ENCODE measurements around the gene BEND5.
A peak's percentile ranks its signal among the peaks of the same experiment; 100 is the strongest.

Gene BEND5

DNA sequence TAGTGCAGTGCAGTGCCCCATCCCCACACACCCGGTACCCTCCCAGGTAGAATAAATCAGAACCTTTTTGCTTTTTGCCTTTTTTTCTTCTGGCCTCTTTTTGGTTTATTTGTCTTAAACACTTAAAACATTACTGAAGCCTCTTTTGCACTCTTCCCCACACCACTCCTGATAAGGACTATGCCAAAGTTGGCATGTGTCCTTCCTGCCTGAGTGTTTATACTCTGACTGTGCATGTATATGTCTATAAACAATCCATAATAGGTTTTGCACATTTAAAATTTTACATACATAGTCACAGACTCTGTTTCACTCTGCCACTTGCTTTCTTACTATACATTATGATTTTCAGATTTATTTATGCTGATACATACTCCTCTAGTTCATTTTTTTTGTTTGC is 59.6 kb downstream of the BEND5 start:
- no peak for DNase-seq

DNA sequence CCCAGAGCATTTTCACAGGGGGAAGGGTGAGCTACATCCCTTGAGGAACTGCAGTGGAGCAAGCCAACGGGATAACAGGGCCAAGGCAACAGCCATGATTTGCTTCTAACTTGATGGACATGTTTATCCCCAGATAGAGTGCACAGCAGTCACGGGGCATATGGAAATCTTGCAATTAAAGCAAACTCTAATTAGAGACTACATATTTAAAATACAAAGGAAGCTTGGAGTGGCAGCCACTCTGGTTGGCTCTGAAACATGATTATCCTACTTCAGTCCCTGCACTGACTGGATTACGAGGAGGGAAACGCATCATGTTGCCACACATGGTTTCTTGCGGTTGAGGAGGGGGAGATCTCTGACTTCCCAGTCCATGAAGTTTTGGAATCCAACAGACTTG is 60.8 kb downstream of the BEND5 start:
- no peak for DNase-seq

DNA sequence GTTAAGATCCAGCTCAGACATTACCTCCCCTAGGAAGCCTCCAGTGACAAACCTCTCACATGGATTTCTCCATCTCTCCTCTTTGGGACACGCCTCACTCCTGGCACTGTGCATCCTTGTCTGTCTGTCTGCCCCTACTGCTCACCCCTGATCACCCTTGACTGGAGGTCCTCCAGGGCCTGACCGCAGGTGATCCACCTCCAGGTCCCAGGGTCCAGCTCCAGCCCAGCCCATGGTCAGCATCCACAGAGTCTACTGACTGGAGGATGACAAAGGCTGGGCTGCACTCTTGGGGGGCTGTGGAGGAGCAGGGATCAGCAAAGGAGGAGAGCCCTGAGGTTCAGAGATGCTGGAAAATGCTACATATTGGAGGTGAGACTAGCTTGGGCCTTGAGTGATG is 65.8 kb downstream of the BEND5 start:
- DNase-seq, result no peak

DNA sequence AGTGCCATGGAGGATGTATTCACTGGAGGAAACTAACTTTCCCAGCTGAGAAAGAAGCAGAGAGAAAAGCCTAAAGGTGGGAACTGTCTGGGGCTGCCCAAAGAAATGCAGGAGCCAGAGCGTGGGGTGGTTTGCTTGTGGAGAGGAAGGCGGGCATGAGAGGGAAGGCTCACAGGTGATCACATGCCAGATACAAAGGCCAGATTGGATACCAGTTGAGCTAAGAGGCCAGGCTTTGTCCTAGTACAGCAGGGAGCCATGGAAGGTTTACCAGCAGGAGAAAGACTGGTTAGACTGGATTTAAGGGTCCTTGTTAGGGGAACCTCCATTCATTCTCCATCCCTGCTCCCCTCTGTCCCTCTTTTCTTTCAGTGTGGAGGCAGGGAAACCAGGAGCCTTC is 66.4 kb downstream of the BEND5 start:
- DNase-seq, result no peak

DNA sequence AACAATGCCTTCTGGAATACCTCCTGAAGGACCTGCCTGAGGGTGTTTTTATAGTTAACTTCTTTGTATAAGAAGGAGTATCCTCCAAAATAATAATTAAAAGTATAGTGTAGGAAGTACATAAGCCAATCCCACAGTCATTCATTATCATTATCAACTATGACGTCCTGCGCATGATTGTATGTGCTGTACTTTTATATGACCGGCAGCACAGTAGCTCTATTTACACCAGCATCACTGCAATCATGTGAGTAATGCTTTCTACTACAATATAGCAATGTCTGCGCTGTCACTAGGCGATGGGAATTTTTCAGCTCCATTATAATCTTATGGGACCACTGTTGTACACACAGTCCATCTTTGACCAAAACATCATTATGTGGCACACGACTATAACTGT is 72.0 kb downstream of the BEND5 start:
- DNase-seq, result no peak

DNA sequence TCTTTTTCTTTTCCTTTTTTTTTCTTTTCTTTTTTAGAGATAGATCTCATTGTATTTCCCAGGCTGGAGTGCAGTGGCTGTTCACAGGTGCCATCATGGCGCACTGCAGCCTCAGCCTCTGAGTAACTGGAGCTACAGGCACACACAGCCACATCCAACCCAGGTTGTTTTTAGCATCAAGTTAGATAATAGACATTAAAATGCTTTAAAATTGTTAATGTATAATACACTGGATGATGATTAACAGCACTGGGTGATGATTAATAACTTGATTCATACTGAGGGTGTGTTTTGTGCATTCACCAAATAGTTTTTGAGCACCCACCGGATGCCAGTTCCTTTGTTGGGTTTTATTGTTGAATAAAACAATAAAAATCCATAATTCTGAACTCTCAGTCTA is 75.2 kb downstream of the BEND5 start:
- DNase-seq, result no peak

DNA sequence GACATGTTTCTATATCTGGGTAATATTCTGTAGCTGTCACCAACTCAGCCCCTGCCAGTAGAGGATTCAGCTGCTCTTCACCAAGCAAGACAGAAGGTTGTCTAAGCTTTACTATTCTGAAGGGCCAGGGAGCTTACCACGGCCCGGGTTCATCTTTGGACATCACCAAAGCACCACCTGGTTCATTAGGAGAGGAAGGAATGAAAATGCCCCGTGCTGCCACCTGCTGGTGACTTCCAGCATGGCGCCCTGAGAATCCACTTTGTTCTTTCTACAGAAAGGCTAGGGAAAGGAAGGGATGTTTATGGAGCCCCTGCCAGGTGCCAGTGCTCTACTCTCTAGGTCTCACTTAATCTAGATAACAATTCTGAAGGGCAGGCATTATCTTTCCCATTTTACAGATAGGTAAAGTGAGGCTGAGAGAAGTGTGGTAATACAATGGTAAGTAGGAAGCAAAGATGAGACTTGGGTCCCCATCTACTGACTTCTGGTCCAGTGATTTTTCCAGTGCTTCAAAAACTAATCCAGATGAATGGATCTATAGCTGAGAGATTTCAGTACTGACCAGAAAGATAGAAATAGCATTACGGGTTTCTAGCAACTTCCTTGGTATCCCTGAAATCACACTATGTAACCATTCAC is 79.5 kb downstream of the BEND5 start:
- peak; percentile 14 for DNase-seq

DNA sequence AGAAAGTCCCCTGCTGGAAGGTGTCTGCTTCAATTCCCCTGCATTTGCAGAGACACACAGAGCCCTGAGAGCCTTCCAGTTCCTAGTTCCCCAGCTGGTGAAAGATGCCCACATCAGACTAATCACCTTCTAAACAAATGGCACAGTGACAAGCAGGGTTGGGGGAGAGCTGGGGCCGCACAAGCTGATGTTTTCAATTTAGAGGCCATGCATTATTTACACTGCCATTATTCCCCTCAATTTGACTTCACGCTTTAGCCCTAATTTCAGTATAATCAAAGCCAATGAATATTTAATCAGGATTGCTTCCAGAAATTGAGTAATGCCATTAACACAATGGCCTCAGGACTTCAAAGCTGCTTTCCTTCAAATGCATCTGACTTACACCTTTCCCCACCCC is 81.5 kb downstream of the BEND5 start:
- DNase-seq, result no peak

DNA sequence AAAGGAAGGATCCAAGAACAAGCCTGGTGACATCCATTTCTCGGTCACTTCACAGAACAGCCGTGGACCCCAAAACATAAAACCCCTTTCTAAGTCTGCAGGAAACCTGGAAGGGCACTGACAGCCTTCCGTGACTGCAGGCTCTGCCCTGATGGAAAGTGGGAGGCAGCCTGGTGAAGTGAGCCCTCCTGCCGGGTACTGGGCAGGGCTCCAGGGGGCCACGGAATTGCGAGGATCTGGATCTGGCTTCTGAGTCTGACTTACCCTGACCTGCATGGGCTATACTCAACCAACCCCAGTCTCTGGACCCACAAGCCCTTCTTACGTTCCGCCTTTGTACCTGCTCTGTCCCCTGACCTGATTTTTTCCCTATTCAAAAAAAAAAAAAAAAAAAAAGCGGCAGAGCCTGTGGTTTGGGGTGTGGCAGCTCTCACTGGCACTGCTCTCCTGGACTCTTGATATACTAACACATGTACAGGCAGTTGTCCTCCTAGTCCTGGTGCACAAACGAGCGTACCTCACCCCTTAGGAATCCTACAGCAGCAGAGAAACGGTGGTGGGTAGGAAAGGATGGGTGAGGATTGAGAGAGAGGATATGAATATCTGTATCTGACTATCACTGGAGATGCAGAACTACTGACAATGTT is 82.9 kb downstream of the BEND5 start:
- no peak for DNase-seq

DNA sequence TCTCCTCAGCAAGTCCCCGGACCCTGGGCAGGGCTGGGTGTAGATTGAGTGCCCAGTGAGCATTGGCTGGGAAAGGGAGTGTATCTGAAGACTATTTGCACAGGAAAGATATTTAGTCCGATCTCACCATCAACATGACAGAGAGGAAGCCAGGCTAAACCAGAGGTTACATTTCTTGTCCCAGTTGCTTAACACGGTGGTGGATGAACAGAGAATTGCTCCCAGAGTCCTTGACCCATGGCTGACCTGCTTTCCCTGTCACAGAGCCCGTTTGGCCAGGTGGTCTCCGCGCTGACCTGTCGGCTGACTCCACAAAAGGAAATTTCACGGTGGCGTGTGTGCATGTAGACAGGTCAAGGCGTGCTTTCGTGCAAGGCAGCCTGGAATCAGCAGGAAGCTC is 83.5 kb downstream of the BEND5 start:
- no peak for DNase-seq

DNA sequence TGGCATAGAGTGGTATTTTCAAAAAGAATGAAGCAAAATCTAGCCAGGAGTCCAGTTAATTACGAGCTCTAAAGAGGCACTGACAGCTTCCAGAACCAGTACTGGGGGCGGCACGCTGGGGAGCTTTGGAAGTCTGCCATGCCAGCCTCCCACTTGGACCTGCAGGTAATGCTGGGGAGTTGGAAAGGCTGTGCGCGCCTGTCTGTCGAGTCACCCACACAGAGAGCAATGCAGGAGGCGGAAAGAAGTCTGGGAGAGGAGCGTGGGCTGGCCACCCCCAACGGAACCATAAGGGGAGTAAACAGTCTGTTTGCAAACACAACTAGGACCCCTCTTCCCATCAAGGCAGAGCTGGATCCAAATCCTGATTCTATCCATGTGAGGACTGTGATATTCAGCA is 84.5 kb downstream of the BEND5 start:
- no peak for DNase-seq

DNA sequence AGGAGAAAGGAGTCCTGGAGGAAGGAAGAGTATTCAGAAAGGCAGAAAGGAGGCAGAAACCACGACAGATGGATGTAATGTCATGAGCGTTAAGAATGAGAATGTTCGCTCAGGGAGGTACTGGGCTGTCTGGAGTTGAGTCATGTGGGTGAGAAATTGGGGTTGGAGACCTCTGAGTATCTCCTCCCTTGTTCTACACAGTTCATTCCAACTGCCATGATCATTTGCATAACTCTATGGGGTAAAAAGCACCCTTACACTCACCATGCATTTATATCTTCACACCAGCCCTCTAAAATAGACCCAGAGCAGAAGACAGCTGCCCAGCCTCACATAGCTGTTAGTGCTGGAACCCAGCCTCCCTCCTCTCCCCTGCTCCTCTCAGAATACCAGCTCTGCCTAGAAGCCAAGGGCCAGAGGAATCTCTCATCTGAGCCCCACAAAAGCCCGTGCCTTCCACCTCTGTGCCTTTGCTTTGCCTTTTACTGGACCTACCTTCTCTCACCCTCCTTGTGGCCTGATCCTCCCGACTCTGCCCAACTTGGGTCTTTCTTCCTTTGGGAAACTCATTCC is 85.2 kb downstream of the BEND5 start:
- DNase-seq, result no peak

DNA sequence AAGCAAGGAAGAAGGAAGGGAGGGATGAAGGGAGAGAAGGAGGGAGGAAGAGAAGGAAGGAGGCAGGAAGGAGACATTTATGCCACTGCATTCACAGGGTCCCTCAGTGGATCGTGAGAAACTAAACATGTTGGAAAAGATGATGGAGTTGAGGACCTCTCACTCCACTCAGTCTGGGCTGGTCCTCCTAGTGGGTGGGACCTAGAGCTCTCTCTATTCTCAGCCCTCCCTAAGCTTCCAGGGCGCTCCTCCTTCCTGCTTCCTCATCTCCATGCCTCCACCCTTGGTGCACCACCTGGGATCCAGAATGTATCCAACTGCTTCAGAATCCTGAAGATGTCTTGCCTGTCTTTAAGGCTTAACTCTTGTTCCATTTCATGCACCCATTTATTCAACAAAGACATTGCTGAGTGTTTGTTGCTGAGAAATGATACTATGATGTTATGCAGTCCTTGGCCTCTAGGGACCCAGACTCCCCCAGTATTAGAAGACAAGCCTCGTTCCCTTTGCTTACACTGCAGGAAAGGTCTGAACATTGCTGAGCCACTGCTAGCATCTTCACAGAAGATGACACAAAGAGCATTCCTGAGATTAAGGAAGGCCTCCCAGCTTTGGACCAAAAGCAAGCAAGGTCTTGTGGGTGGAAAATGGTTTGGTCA is 88.5 kb downstream of the BEND5 start:
- no peak for DNase-seq

DNA sequence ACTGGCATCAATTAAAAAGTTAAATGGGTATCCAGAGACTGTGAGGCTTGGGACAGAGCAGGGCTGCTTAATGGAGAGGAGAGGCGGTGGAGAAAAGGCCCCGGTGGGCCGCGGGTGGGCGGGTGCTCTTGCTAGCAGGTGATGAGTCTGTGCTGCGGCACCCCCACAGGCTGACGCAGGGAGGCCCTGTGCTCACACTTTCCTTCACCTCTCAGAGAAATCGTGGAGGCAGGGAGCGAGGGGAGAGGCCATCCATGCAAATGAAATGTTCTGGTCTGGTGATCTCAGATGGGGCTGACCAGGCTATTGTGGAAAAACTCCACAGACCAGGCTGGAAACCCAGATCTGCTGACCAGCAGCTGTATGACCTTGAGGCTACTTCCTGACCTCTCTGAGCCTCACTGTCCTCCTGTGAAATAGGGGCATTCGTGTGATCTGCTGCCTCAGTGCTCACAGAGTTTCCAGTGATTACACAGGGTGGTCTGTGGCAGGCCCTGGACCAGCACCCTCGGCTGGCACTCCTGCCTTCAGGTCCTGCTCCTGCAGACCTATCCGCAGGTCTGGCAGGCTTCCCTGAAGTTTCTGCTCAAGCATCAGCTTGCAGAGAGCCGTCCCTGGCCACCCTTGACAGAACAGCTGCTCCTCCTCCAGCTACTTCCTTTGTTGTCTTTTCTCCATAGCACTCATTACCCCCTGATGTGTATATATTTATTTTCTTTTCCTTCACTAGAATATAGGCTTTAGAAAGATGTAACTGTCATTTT is 89.2 kb downstream of the BEND5 start:
- no peak for DNase-seq

DNA sequence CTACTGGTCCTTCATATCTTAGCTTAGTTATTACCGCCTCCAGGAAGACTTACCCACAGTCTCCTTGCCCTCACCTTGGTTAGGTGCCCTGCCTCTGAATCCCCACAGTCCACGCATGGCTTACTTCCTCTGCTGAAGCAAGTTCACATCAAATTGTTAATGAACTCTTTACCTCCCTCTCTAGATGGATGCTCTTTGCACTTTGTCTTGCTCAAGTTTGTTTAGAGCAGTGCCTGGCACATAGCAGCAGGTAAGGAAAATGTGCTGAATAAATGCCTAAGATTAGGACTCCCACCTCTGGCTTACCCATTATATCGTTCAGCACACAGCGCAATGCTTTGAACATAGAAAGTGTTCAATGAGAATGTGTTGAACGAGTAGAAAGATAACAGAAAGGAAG is 90.5 kb downstream of the BEND5 start:
- no peak for DNase-seq

DNA sequence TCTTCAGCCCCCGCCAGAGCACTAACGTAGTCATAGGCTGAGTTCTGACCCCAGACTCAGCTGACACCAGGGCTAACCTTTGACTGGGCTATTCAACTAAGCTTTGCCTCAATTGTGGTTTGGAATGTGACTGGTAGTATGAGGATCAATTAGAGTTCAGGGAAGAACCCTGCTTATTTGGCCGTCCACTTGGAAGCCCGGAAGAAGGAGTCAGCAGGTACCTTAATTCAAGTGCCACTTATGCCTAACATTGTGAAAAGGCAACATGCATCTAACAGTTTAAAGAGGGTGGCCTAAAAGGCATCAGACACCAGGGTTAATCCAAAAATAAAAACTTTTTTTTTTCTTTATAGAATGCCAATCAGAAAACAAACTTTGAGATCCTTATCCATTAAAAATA is 92.3 kb downstream of the BEND5 start:
- no peak for DNase-seq

DNA sequence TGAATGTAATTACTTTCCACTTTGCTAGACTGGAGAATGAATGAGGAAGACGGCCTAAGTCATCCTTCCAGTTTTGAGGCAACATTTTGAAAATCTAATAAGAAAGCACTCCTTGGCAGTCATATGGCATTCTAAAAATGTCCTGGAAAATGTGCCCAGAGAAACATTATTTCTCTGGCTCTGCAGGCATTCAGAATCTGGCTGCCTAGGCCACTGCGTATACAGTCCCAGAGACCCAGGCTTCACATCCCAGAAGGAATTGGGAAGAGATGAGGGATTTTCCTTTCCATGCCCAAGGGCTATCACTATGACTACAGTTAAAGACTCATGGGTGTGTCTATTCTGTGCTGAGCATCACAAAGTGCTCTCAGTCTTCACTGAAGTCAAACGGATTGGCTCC is 92.9 kb downstream of the BEND5 start:
- DNase-seq, result no peak

DNA sequence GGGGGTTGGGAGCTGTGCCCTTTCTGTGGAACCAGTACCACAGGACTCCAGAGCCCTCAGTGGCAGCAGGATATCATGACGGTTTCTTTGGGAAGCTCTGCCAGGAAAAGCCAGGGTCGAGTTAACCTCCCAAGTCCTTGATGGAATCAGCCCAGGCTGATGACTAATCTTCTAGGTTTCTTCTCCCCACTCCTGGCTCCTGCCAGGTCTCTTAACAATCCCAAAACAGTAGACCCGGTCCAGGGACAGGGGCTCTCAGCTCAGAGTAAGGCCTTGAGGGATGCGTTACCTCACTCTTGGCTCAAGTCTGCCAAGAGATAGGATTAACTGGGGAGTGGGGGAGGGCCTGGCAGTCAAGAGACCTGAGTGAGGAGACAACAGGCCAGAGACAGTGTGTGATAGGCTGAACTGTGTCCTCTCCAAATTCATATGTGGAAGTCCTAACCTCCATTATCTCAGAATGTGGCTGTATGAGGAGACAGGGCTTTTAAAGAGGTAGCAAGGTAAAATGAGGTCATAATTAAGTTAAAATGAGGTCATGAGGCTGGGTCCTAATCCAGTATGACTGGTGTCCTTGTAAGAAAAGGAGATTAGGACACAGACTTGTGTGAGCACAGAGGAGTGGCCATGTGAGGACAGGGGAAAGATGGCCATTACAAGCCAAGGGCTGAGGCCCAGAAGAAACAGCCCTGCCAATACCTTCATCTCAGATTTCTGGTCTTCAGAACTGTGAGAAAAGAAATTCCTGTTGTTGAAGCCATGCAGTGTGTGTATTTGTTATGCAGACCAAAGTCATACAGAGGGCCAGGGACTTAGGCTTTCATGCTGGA is 95.0 kb downstream of the BEND5 start:
- no peak for DNase-seq

DNA sequence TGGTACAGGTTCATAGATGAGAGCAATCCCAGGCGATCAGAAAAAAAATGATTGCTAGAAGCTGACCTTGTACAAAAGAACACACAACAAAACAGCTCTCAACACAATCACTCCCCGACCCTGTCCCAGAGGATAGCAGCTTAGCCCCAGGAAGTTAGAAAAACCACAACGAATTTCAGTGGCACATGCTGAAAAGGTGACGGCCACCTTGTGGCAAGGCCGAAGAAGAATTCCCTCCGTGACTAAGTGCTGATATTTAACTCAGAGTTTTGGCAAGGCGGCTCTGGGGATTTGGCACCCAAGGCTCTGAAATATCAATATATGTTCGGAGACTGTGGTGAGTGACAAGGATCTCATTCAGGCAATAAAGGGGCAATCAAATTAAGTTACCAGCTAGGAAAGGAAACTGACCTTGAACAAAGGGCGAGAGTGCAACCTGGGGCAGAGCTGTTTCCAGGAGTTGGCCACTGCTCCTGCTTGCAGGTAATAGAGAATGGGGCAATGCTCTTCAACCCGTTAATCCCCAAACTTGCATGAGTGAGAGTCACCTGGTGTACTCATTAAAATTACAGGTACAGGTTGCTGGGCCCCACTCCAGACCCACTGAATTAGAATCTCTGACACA is 96.2 kb downstream of the BEND5 start:
- no peak for DNase-seq

DNA sequence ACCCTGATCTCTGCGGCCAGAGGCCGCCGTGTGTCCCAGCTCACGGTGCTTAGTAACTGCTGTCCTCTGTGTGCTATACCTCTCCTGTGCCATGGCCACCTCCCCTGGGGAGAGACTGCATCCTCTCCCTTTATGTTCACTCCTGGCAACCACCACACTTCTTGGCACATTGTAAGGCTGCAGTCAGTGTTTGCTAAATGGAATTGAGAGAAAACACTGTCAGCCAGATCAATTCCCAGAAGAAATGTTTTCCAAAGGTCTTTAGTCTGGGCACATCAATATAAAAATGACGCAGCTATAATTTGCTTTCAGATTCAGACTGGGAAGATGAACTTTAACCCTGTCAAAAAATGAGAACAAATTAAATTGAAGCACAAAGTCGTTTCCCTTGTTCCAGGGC is 96.8 kb downstream of the BEND5 start:
- no peak for DNase-seq

DNA sequence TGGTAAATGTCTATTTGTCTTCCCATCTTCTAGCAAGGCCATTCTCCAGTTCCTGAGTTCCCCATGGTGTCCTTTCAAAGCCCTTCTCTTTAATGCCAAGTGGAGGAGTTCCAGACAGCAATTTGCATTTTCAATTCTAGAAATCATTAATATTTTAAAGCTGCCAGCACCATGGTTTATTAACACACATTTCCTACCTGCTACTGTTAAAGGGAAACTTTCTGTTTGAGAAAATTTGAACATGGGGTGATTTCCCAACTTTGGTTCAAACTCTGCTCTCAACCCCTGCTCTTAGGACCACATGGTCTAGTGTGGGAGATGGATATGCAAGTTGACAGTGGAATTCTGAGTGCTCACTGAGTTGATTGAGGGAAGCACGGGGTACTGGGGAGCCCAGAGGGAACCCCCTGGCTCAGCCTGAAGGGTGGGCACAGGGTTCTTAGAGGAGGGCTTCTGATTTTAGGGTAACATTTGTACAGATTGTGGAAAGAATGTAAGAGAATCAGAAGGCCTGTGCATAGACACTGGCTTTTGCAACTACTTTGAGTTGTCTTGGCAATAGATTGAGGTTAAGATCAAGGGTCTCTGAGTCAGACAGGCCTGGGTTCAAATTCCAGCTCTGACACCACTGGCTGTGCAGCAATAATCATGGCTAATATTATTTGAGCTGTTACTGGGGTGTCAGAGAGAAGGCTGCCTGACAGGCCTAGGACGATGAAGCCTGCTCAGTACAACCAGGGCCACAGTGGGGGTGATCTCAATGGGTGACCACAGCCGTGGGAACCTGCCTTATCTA is 97.8 kb downstream of the BEND5 start:
- no peak for DNase-seq
